Ascending aorta (tissue), 2 donors: ENCODE data around the gene OBP2B. TPM values are rescaled to one million over a fixed set of nuclear protein-coding genes. Genes with fewer than 3 reads are reported as not detected.
"Not testable (repeated sequence)": the region's sequence is repeated elsewhere in the genome, so short reads cannot be mapped to it uniquely, and the experiment has no call there.

Experiments used
- DNase-seq, 2 donors: peaks; one replicate each; pipeline ENCODE4 v3.0.0-alpha.2; 2019; ENCODE audit warnings: low spot score in 2 of 2
- H3K27ac ChIP-seq, 2 donors: fragments of 200-600 bp; sonication (generic); one replicate each; pipeline ENCODE4 v1.5.1; 2016 to 2017; ENCODE audit warnings: mild to moderate bottlenecking in 1 of 2
- H3K27me3 ChIP-seq: fragments of 200-600 bp; sonication (generic); one replicate; pipeline ENCODE4 v1.5.1; 2017
- H3K36me3 ChIP-seq, 2 donors: fragments of 200-600 bp; sonication (generic); one replicate each; pipeline ENCODE4 v1.5.1; 2016
- H3K4me1 ChIP-seq, 2 donors: fragments of 200-600 bp; sonication (generic); one replicate each; pipeline ENCODE4 v1.5.1; 2016 to 2017; ENCODE audit warnings: mild to moderate bottlenecking in 1 of 2
- H3K4me3 ChIP-seq, 2 donors: fragments of 200-600 bp; sonication (generic); one replicate each; pipeline ENCODE4 v1.5.1; 2016 to 2017; ENCODE audit warnings: mild to moderate bottlenecking in 1 of 2
- H3K9me3 ChIP-seq, 2 donors: fragments of 200-600 bp; sonication (generic); one replicate each; pipeline ENCODE4 v1.5.1; 2016
- CTCF ChIP-seq, 3 experiments: fragments of 200-600 bp in 2 of 3; fragments of 450-650 bp in 1 of 3; sonication (generic) in 2 of 3; IDR thresholded peaks; one replicate each; pipeline ENCODE4 v1.5.1; 2016 to 2019; ENCODE audit warnings: antibody characterized with exemption in 3 of 3, mild to moderate bottlenecking in 1 of 3, moderate library complexity in 1 of 3
- intact Hi-C: fragments of 100-400 bp; cut with DNase I; formaldehyde crosslinking; loops from one replicate; pipeline ENCODE4 v1.15.1; 2023
- total RNA-seq: library from RNA; depleted of rRNA; stranded (reverse); fragments of >200 nt; gene quantifications from one replicate; pipeline ENCODE4 v1.1.0, GENCODE V29; 2016

OBP2B gene
- total RNA-seq, 1 donor from 2014 or later = not detected

GRCh38 chr9:133171161-133171961 lies 37.7 kb downstream of the OBP2B start:
- Histone ChIP-seq H3K9me3 (no peaks in the 10 kb centered on the region), H3K27me3 (no peaks in the 10 kb centered on the region), H3K4me3 (no peak overlapping the region), H3K4me1 (no peaks in the 10 kb centered on the region), H3K36me3 (no peaks in the 10 kb centered on the region), H3K27ac (no peak overlapping the region)
- intact Hi-C loops = no loop called here
- peak in 1 of 2 donors; percentile 54 for DNase-seq
- no peak for TF ChIP-seq CTCF (IDR thresholded peaks at IDR 0.05)

- Histone ChIP-seq H3K36me3 (no peaks in the 10 kb centered on the region), H3K27ac (no peak overlapping the region), H3K4me3 (no peak overlapping the region), H3K9me3 (no peaks in the 10 kb centered on the region), H3K27me3 (no peaks in the 10 kb centered on the region), H3K4me1 (no peaks in the 10 kb centered on the region)
- intact Hi-C loops = no loop called here
- TF ChIP-seq CTCF (IDR thresholded peaks at IDR 0.05) = no peak
- DNase-seq = peak in 1 of 2 donors; percentile 27
Observed at GRCh38 chr9:133170716-133171115, 38.3 kb downstream of the OBP2B start.

GRCh38 chr9:133169687-133170086 lies 39.4 kb downstream of the OBP2B start:
- H3K27me3 ChIP-seq, H3K4me3 ChIP-seq, H3K36me3 ChIP-seq, H3K27ac ChIP-seq, H3K4me1 ChIP-seq, H3K9me3 ChIP-seq, intact Hi-C loops, DNase-seq: not testable (repeated sequence)

DNA sequence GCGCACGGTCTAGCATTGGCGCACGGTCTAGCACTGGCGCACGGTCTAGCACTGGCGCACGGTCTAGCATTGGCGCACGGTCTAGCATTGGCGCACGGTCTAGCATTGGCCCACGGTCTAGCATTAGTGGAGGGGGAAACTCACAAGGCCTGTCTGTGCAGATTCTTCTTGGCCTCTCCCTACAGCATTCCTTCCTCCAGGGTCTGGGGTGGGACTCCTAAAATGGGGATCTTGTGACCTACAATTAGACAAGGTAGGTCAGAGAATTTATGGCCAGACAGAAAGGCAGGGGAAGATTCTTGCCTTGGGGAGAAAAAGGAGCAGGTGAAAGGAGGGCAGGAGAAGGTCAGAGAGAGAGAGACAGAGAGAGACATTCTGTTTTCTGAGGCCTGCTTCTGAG lies 39.9 kb downstream of the OBP2B start:
- Histone ChIP-seq H3K9me3 (no peaks in the 10 kb centered on the region), H3K36me3 (no peaks in the 10 kb centered on the region), H3K4me1 (peaks cover 0 to 3% of the 10 kb centered on the region in 2 donors), H3K27me3 (no peaks in the 10 kb centered on the region), H3K27ac (no peak overlapping the region), H3K4me3 (no peak overlapping the region)
- intact Hi-C loops = no loop called here
- no peak for TF ChIP-seq CTCF (IDR thresholded peaks at IDR 0.05)
- no peak for DNase-seq

GRCh38 chr9:133168432-133168831 lies 40.6 kb downstream of the OBP2B start:
- DNase-seq = no peak
- H3K4me1 ChIP-seq = peaks cover 0 to 6% of the 10 kb centered on the region in 2 donors
- no peak overlapping the region for H3K4me3 ChIP-seq
- no peaks in the 10 kb centered on the region for H3K27me3 ChIP-seq
- H3K36me3 ChIP-seq = no peaks in the 10 kb centered on the region
- no peak overlapping the region for H3K27ac ChIP-seq
- intact Hi-C loops = no loop called here
- H3K9me3 ChIP-seq = no peaks in the 10 kb centered on the region
- TF ChIP-seq CTCF (IDR thresholded peaks at IDR 0.05) = no peak

GRCh38 chr9:133167769-133168168 lies 41.3 kb downstream of the OBP2B start:
- H3K36me3 ChIP-seq = no peaks in the 10 kb centered on the region
- no peaks in the 10 kb centered on the region for H3K9me3 ChIP-seq
- H3K27ac ChIP-seq = no peak overlapping the region
- H3K4me3 ChIP-seq = no peak overlapping the region
- no peak for TF ChIP-seq CTCF (IDR thresholded peaks at IDR 0.05)
- H3K27me3 ChIP-seq = no peaks in the 10 kb centered on the region
- H3K4me1 ChIP-seq = peaks cover 0 to 13% of the 10 kb centered on the region in 2 donors
- intact Hi-C loops = no loop called here
- DNase-seq = no peak
